ENCODE data around the gene MINDY4.
"Not testable (repeated sequence)": the region's sequence is repeated elsewhere in the genome, so short reads cannot be mapped to it uniquely, and the experiment has no call there.

MINDY4 gene

DNA sequence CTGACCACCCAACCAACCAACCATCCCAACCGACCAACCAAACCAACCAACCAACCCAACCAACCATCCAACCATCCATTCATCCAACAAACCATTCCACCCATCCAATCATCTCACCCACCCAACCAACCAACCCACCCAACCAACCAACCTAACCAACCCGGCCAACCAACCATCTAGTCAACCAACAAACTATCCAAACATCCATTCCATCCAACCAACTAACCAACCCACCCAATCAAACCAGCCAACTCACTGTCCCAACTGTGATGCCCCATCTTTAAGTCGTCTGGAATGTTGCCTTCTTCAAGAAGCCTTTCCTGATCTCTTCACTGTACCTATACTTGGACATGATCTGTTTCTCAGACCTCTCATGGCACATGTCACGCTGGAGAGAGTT, 31.6 kb downstream of the MINDY4 start:
- DNase-seq, result no peak
- Histone ChIP-seq H3K4me3 (ENCODE audit: low read depth, low read length) (no peak overlapping the region), H3K27ac (no peak overlapping the region), H3K9me3 (ENCODE audit: severe bottlenecking) (no peaks in the 10 kb centered on the region), H3K36me3 (no peaks in the 10 kb centered on the region), H3K27me3 (ENCODE audit: insufficient read depth, low read depth, severe bottlenecking) (no peaks in the 10 kb centered on the region)
- TF ChIP-seq, protein P1, sequence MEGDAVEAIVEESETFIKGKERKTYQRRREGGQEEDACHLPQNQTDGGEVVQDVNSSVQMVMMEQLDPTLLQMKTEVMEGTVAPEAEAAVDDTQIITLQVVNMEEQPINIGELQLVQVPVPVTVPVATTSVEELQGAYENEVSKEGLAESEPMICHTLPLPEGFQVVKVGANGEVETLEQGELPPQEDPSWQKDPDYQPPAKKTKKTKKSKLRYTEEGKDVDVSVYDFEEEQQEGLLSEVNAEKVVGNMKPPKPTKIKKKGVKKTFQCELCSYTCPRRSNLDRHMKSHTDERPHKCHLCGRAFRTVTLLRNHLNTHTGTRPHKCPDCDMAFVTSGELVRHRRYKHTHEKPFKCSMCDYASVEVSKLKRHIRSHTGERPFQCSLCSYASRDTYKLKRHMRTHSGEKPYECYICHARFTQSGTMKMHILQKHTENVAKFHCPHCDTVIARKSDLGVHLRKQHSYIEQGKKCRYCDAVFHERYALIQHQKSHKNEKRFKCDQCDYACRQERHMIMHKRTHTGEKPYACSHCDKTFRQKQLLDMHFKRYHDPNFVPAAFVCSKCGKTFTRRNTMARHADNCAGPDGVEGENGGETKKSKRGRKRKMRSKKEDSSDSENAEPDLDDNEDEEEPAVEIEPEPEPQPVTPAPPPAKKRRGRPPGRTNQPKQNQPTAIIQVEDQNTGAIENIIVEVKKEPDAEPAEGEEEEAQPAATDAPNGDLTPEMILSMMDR (IDR thresholded peaks at IDR 0.05; ENCODE audit: low read depth, low read length), result no peak

DNA sequence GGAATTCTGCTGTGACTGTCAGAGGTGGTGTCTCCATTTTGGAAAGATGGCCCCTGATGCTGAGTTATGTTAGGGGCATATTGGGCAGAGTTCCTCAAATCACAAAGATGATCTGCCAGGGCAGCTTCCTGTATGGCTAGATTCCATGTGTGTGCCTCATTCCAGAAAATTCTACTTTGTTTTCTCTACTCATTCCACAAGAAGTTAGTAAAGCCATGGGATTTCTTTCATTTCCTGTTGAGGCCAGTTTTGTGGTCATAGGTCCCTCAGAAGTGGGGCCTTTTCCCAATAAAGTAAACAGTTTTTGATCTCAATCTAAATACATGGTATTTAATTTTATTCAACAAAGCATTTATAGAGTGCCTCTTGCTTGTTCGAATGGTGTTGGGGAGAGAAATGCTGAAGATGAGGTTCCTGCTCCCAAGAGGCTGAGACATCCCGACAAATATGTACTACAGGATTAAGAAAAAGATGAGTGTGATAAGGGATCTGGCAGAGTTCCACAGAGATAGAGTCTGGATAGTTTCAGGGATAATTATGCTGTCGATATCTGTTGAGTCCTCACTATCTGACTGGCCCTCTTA, 33.0 kb downstream of the MINDY4 start:
- Histone ChIP-seq H3K27me3 (ENCODE audit: insufficient read depth, low read depth, severe bottlenecking) (no peaks in the 10 kb centered on the region), H3K36me3 (no peaks in the 10 kb centered on the region), H3K4me3 (ENCODE audit: low read depth, low read length) (no peak overlapping the region), H3K9me3 (ENCODE audit: severe bottlenecking) (no peaks in the 10 kb centered on the region), H3K27ac (no peak overlapping the region)
- DNase-seq, result no peak
- TF ChIP-seq, protein P1 (IDR thresholded peaks at IDR 0.05; ENCODE audit: low read depth, low read length), result no peak

DNA sequence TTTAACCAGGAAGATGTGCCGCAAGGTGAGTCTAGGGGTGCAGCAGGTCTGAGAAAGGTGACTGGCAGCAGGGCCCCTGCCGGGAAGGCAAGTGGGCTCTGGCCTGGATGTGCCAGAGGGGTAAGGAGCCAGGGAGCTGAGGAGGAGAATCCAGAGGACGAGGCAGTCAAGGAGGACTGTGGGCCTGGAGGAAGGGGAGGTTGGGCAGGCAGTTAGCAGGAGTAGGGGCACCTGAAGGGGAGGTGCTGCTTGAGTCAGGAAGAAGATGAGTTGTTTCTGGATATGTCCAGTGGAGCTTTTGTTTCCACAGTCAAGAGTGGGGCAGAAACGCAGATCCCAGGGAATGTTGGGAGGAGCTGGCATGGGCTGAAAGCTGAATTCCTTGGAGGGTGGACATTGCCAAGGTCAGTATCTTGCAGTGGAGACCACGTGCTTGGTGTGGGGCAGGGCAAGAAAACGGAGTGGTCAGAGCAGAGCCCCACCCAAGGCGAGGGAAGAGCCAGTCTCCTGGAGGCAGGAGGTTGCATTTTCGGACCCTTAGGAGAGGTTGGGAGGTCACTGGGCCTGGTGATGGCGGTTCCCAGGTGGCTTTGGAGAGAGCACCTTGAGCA, 34.0 kb downstream of the MINDY4 start:
- H3K27me3 ChIP-seq (ENCODE audit: insufficient read depth, low read depth, severe bottlenecking), result no peaks in the 10 kb centered on the region
- H3K9me3 ChIP-seq (ENCODE audit: severe bottlenecking), result no peaks in the 10 kb centered on the region
- TF ChIP-seq, protein P1 (IDR thresholded peaks at IDR 0.05; ENCODE audit: low read depth, low read length), result no peak
- H3K4me3 ChIP-seq (ENCODE audit: low read depth, low read length), result no peak overlapping the region
- no peak overlapping the region for H3K27ac ChIP-seq
- H3K36me3 ChIP-seq, result no peaks in the 10 kb centered on the region
- DNase-seq, result no peak

DNA sequence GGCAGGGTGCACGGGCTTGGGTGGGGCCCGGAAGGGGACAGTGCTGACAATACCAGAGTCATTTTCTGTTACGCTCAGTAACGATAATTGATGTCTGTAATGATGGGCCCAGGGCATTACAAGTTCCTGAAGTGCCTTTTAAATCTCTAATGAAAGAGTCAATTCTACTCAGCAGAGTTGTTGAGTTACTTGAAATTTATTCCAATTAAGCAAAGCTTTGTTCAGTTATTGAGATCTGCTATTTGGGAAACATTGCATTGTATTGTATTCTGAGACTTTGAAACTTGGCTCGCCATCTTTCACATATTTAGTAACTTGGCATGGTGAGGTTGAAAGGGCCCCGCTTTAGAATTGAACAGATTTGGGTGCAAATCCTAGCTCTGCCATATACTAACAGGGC, 34.7 kb downstream of the MINDY4 start:
- H3K9me3 ChIP-seq (ENCODE audit: severe bottlenecking), result no peaks in the 10 kb centered on the region
- H3K4me3 ChIP-seq (ENCODE audit: low read depth, low read length), result no peak overlapping the region
- TF ChIP-seq, protein P1 (IDR thresholded peaks at IDR 0.05; ENCODE audit: low read depth, low read length), result no peak
- no peak overlapping the region for H3K27ac ChIP-seq
- no peaks in the 10 kb centered on the region for H3K36me3 ChIP-seq
- no peak for DNase-seq
- H3K27me3 ChIP-seq (ENCODE audit: insufficient read depth, low read depth, severe bottlenecking), result no peaks in the 10 kb centered on the region

DNA sequence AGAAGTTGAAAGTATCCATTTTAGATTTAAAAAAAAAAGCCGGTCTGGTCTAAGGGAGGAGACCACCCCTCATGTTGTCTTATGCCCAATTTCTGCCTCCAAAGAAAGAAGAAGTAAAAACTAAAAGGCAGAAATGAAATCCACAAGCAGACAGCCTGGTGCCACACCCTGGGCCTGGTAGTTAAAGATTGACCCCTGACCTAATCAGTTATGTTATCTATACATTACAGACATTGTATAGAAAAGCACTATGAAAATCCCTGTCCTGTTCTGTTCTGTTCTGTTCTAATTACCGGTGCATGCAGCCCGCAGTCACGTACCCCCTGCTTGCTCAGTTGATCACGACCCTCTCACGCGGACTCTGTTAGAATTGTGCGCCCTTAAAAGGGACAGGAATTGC, 36.3 kb downstream of the MINDY4 start:
- DNase-seq; H3K27ac ChIP-seq; H3K27me3 ChIP-seq (ENCODE audit: insufficient read depth, low read depth, severe bottlenecking); H3K36me3 ChIP-seq; H3K9me3 ChIP-seq (ENCODE audit: severe bottlenecking); H3K4me3 ChIP-seq (ENCODE audit: low read depth, low read length): not testable (repeated sequence)

DNA sequence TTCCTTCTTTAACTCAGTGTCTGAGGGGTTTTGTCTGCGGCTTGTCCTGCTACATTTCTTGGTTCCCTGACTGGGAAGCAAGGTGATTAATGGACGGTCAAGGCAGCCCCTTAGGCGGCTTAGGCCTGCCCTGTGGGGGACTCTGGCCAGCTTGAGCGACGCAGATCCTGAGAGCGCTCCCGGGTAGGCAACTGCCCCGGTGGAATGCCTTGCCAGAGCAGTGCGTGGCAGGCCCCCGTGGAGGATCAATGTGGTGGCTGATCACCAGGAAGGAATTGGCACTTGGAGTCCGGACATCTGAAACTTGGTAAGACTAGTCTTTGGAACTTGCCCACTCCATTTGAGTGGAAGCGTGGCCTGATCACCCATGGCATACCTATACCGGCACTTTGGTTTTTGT, 36.7 kb downstream of the MINDY4 start:
- H3K4me3 ChIP-seq (ENCODE audit: low read depth, low read length); H3K27me3 ChIP-seq (ENCODE audit: insufficient read depth, low read depth, severe bottlenecking); H3K27ac ChIP-seq; H3K9me3 ChIP-seq (ENCODE audit: severe bottlenecking); H3K36me3 ChIP-seq; DNase-seq: not testable (repeated sequence)

DNA sequence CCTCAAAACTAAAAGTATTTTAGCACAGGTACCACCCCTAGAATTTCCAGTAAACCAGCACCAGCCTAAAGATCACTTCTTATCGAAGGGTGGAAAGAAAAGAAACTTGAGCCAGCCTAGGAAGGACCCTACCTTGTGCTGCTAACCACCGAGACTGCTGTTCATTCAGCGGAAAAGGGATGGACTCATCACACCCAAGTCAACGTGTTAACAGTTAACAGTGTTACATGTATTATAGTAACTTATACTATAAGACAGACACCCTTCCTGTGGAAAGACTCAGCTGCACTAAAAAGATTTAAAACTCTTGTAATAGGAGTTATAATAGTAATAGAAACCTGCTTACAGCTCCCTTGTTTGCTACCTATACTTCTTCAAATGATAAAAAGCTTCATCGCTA, 39.8 kb downstream of the MINDY4 start:
- no peak overlapping the region for H3K4me3 ChIP-seq (ENCODE audit: low read depth, low read length)
- H3K27ac ChIP-seq, result no peak overlapping the region
- no peaks in the 10 kb centered on the region for H3K27me3 ChIP-seq (ENCODE audit: insufficient read depth, low read depth, severe bottlenecking)
- TF ChIP-seq, protein P1 (IDR thresholded peaks at IDR 0.05; ENCODE audit: low read depth, low read length), result no peak
- H3K9me3 ChIP-seq (ENCODE audit: severe bottlenecking), result no peaks in the 10 kb centered on the region
- H3K36me3 ChIP-seq, result no peaks in the 10 kb centered on the region
- no peak for DNase-seq
